WTC11 (cell line): ENCODE results near the gene SHKBP1. TPM values are rescaled to one million over a fixed set of nuclear protein-coding genes. Genes with fewer than 3 reads are reported as not detected.
A peak's percentile ranks its signal among the peaks of the same experiment; 100 is the strongest.

ENCODE experiments used
- ATAC-seq: fragments of 200-7000 bp; cut with Tn5 transposase; 2 replicates; pipeline ENCODE4 v1.10.0; 2021; ENCODE audit warnings: mild to moderate bottlenecking, moderate library complexity
- CTCF ChIA-PET: fragments of 300-600 bp; sonication (Branson Sonifier 250); formaldehyde crosslinking; loops from one replicate; lab custom pipeline; 2021; ENCODE audit warnings: antibody characterized with exemption; lab: Charles Lee
- POLR2A ChIA-PET: fragments of 350-600 bp; sonication (Branson Sonifier 250); formaldehyde crosslinking; loops from one replicate; lab custom pipeline; 2021; ENCODE audit warnings: antibody characterized with exemption; lab: Charles Lee
- DNase-seq: peaks from one replicate; pipeline ENCODE4 v3.0.0; 2021; ENCODE audit warnings: low spot score
- H3K27ac Mint-ChIP-seq: 2 replicates; pipeline ENCODE4 v1.8.0; 2021; ENCODE audit warnings: mixed read lengths
- H3K27me3 Mint-ChIP-seq: 2 replicates; pipeline ENCODE4 v1.8.0; 2021; ENCODE audit warnings: low read depth, mild to moderate bottlenecking, moderate library complexity, mixed read lengths
- H3K36me3 Mint-ChIP-seq: 2 replicates; pipeline ENCODE4 v1.8.0; 2021; ENCODE audit warnings: mixed read lengths
- H3K4me1 Mint-ChIP-seq: 2 replicates; pipeline ENCODE4 v1.8.0; 2022; ENCODE audit warnings: mixed read lengths
- H3K4me3 Mint-ChIP-seq: 2 replicates; pipeline ENCODE4 v1.8.0; 2021; ENCODE audit warnings: mild to moderate bottlenecking, moderate library complexity, mixed read lengths
- H3K9me3 Mint-ChIP-seq: 2 replicates; pipeline ENCODE4 v1.8.0; 2021; ENCODE audit warnings: mixed read lengths
- AFF4 ChIP-seq: sonication (generic); formaldehyde crosslinking; IDR thresholded peaks from 2 replicates; pipeline ENCODE4 v1.8.1; 2023; ENCODE audit warnings: mild to moderate bottlenecking, missing genetic modification reagents, borderline replicate concordance
- ATF3 ChIP-seq: sonication (generic); formaldehyde crosslinking; conservative IDR thresholded peaks from 2 replicates; pipeline ENCODE4 v1.8.1; 2022; ENCODE audit warnings: mild to moderate bottlenecking, missing genetic modification reagents
- CTCF ChIP-seq: fragments of 200-600 bp; IDR thresholded peaks from 2 replicates; pipeline ENCODE4 v1.8.0; 2022; ENCODE audit warnings: antibody characterized with exemption
- ETV6 ChIP-seq: sonication (generic); formaldehyde crosslinking; IDR thresholded peaks from 2 replicates; pipeline ENCODE4 v1.8.1; 2022; ENCODE audit warnings: mild to moderate bottlenecking, missing genetic modification reagents
- HMGXB4 ChIP-seq: sonication (generic); formaldehyde crosslinking; IDR thresholded peaks from 2 replicates; pipeline ENCODE4 v1.8.1; 2023; ENCODE audit warnings: mild to moderate bottlenecking, moderate library complexity, missing genetic modification reagents
- JUN ChIP-seq: sonication (generic); formaldehyde crosslinking; IDR thresholded peaks from 2 replicates; pipeline ENCODE4 v1.8.0; 2023; ENCODE audit warnings: mild to moderate bottlenecking, missing genetic modification reagents
- OVOL2 ChIP-seq: fragments of 250-450 bp; sonication (Bioruptor Pico); IDR thresholded peaks from 2 replicates; pipeline ENCODE4 v1.9.0; 2021; ENCODE audit warnings: mild to moderate bottlenecking, borderline replicate concordance
- RORB ChIP-seq: fragments of 250-450 bp; sonication (Bioruptor Pico); IDR thresholded peaks from 2 replicates; pipeline ENCODE4 v1.9.0; 2021; ENCODE audit warnings: mild to moderate bottlenecking
- SMAD4 ChIP-seq: sonication (generic); formaldehyde crosslinking; IDR thresholded peaks from 2 replicates; pipeline ENCODE4 v1.8.0; 2022; ENCODE audit warnings: mild to moderate bottlenecking, missing genetic modification reagents
- SP1 ChIP-seq: sonication (generic); formaldehyde crosslinking; conservative IDR thresholded peaks from 2 replicates; pipeline ENCODE4 v1.8.1; 2022; ENCODE audit warnings: missing genetic modification reagents
- ZMAT4 ChIP-seq: fragments of 250-450 bp; sonication (Bioruptor Pico); IDR thresholded peaks from 2 replicates; pipeline ENCODE4 v1.9.0; 2021; ENCODE audit warnings: mild to moderate bottlenecking
- ZNF396 ChIP-seq: fragments of 250-450 bp; sonication (Bioruptor Pico); IDR thresholded peaks from 2 replicates; pipeline ENCODE4 v1.8.0; 2021; ENCODE audit warnings: mild to moderate bottlenecking, moderate library complexity, borderline replicate concordance
- total RNA-seq: library from RNA; stranded (reverse); gene quantifications from 3 replicates; pipeline ENCODE4 v1.2.3, GENCODE V29; 2021

SHKBP1 gene
- total RNA-seq, 1 experiment from 2014 or later, result 71.7 TPM

GRCh38 chr19:40529093-40529954 lies 47.3 kb upstream of the SHKBP1 start:
- peaks cover 41% of the 10 kb centered on the region for H3K27me3 Mint-ChIP-seq
- H3K36me3 Mint-ChIP-seq, result no peaks in the 10 kb centered on the region
- H3K27ac Mint-ChIP-seq, result peak overlapping the region; percentile 68; the same call in 1 of the 2 replicates

More at GRCh38 chr19:40529093-40529954, 47.3 kb upstream of the SHKBP1 start:
- peak; percentile 57 for ATAC-seq
- ChIA-PET CTCF (interaction anchor here (0.6 to 2.9 kb wide), 25 partner anchors 8 to 1335 kb away, joined by 3 to 25 read pairs (median 4); partner anchors contain the start of genes LTBP4 and PRX), POLR2A (no interaction called here)
- Mint-ChIP-seq H3K4me3 (peak overlapping the region; percentile 67), H3K4me1 (peaks cover 16% of the 10 kb centered on the region), H3K9me3 (peaks cover 5% of the 10 kb centered on the region)
- DNase-seq, result peak; percentile 93
- peak; percentile 99 for TF ChIP-seq CTCF
- TF ChIP-seq OVOL2 (CRISPR knock-in tag), result no peak
- TF ChIP-seq SP1 (CRISPR knock-in tag), result 0 out of 2 replicates have a peak, but pooled peaks have one; percentile 50
- TF ChIP-seq JUN (CRISPR knock-in tag), result no peak
- TF ChIP-seq ZMAT4 (CRISPR knock-in tag), result no peak
- no peak for TF ChIP-seq AFF4 (CRISPR knock-in tag)
- 0 out of 2 replicates have a peak, but pooled peaks have one; percentile 29 for TF ChIP-seq HMGXB4 (CRISPR knock-in tag)
- TF ChIP-seq ZNF396 (CRISPR knock-in tag), result no peak
- TF ChIP-seq ATF3 (CRISPR knock-in tag), result no peak
- TF ChIP-seq RORB (CRISPR knock-in tag), result no peak
- peak; percentile 81 for TF ChIP-seq ETV6
- no peak for TF ChIP-seq SMAD4 (CRISPR knock-in tag)
